CD4-positive, alpha-beta T cell treated with Interleukin-15 for 4 hours (primary cell): Measurements from ENCODE around the gene ZNF318.
"Not testable (repeated sequence)": the region's sequence is repeated elsewhere in the genome, so short reads cannot be mapped to it uniquely, and the experiment has no call there.

Source experiments
- DNase-seq: peaks from one replicate; pipeline ENCODE4 v3.0.0-alpha.2; 2020; ENCODE audit warnings: low spot score

ZNF318 gene

DNA sequence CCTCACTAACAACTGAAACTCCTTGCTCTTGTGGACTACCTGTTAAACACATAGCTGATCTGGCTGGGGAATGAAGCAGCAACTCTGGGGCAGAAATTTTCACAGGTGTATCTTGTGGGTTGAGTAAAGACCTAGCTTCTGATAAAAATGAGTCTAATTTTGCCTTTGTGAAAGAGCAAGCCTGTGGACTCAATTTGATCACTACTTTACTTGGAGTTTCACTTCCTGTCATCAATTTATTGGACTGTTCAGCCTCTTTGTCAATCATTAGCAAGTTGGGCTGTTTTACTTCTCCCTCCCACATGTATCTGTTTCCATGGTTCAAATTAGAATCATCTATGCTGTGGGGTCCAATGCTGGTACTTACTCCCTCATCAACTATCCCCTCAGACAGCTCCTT is 31.2 kb downstream of the ZNF318 start:
- no peak for DNase-seq

DNA sequence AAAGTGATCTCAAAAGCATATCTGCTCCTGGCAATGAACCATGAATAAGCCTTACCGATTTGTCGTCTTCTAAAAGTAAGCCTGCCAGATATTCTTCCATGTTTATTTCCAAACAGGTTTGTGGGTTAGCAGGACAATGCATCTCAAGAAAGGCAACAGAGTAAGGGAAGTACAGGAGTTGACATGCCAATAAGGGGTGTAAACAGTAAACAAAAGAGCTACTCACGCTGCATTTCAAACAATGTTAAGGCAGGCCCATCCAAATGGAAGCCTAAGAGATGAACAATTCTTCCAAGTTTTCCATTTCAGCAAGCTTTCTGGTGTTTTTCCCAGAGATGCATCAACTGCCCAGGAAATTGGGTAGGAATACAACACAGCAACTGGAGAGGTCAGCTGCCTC is 33.1 kb downstream of the ZNF318 start:
- DNase-seq = no peak

DNA sequence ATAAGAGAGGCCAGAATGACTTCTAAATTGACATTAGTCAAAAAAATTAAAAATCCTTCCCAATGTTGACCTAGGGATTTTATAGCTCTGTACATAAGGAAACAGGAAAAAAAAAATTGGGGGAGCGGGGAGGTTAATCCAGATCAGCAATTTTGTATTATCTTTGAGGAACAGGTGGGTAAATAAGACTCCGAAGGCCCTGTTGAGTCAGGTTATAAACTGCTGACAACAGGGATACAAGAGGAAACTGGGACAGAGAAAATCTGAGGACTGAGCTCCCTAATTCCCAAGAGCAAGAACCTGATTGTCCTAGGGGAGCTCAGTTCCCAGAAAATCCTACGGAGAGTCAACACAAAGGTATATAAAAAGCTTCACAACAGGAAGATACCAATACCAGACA is 34.0 kb downstream of the ZNF318 start:
- no peak for DNase-seq

DNA sequence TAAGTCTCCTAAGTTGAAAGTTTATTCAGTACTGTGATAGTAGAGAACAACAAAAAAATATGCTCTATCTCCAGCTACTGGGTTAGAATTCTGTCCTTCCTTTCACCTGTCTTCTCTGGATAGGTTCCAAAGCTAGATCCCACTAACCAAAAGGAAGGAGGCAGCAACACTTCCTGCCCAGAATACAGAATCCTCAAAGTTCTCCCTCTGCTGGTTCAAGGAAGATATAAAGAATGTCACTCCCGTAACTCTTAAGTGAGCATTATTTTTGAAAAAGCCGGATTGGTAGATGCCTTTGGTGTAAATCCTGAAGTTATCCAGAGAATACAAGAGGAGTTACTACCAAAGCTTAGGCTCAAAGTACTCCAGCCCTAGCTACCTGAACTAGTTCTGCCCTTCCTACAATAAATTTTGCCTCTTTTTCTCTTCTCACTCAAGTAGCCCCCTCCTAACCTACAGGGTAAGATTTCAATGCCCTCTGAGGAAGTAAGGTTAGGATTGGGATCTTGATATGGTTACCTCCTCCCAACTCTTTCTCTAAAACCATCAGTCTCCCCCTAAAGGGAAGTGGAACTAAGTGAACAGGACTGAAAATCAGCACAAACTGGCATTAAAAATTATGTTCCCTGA is 34.9 kb downstream of the ZNF318 start:
- peak; percentile 14 for DNase-seq

DNA sequence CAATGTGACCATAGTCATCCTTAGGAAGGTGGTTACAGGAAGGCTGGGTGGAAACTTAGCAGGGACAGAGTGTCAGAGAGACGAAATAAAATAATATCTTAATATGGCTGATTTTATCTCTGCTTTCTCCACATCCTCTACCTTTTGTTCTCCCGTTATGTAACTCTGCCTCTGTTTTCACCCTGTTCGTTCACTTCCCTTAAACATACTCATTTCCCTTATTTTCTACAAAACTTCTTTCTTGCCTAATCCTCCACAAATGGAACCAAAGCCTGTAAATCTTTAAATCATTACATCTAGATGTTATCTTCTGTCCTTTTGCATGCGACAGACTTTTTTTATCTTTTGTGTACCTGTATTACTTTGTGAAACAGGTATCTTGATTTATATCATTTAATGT is 37.6 kb downstream of the ZNF318 start:
- no peak for DNase-seq

DNA sequence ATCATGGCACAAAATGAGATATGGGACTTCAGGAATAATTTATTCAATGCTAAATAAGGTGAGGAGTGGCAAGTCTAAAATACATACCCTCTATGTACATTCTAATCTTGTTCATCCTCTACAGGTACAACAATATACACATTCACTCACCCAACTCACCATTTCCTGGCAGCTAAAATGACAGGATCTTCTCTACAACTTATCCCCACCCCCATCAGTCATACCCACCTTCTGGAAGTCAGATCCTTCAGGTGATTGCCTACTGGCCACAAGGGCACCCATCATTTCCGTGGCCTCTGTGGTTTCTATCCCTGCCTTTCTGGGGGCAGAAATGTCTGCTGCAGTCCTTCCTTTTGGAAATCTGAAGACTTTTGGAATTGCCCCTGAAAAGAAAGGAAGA is 38.0 kb downstream of the ZNF318 start:
- DNase-seq = no peak

DNA sequence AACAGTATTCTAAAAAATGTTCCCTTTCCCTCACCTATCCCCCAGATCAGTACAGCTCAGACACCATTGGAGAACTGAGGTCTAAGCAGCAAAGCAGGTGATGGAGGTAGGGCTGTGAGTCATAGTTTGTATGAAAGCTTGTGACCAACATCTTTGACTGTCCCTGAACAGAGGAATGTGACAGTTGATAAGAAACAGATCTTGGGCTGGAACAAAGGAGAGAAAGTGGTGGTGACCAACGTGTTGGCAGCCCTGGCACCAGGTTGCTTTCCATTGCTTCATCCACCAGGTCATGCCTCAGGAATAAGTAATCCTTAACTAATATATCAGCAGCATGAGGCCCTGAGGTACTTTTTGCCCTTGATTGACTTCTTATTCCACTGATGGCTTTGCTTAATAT is 40.9 kb downstream of the ZNF318 start:
- DNase-seq = no peak

DNA sequence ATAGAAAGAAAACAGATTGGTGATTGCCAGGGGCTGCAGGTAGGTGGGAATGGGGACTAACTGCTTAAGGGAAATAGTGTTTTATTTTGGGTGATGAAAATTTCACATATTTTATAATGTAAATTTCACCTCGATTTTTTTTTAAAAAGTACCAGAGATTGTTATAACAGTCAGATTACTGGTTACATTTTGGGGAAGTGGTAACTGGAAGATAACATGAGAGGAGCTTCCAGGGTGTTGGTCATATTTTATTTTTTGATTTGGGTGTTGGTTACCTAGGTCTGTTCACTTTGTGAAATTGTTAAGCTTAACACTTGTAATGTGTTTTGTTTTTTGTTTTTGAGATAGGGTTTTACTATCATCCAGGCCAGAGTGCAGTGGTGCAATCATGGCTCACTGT is 43.6 kb downstream of the ZNF318 start:
- DNase-seq = no peak

DNA sequence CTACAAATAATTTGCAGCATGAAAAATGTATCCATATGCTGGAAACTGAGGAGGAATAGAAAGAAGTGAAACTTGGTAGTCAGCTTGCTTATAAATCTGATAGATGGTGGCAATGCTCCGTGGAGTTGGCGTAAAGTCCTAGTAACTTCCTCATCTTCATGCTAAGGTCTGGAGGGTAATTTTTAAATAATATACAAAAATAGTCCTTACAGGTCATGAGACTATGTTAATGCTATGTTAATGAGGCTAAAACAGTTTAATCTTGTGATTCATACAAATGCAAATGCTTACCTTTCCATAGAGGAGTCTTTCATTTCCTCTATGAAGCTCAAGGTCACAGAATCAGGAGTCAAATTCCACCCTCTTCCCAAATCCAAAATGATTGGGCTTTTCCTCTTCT is 51.4 kb downstream of the ZNF318 start:
- no peak for DNase-seq

DNA sequence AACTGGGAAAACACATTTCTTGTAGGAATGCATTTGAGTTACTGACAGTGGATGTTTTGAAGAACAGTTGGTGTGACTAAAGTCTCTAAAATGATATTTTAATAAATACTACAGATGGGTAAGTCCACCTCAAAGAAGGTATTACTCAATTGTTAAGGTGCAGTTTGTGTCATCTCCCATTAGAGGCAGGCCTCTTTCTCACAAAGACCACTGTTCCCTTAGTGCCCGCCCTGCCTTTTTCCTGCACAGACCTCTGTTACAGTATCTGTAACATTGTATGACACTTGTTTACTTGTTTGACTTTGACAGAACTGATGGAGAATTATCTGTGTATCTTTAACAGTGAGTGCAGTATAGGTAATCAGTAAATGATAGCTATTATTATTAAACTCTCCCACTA is 55.6 kb downstream of the ZNF318 start:
- no peak for DNase-seq

DNA sequence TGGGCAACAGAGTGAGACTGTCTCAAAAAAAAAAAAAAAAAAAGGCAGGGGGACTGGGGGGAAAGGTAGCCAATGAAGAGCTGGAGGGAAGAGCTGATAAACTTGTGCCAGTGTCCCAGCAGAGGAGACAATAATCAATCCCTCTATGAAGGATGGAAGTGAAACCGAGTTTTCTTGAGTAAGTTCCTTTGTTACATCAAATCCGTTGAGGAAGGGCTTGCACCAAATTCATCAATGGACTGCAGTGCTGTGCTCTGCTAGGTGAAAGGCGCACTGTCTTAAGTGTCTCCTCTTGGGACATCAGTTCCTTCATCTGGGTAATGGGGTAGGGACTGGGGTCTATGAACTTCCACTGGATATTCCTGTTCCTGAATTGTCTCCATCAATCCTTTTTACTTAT is 57.8 kb downstream of the ZNF318 start:
- DNase-seq = no peak

DNA sequence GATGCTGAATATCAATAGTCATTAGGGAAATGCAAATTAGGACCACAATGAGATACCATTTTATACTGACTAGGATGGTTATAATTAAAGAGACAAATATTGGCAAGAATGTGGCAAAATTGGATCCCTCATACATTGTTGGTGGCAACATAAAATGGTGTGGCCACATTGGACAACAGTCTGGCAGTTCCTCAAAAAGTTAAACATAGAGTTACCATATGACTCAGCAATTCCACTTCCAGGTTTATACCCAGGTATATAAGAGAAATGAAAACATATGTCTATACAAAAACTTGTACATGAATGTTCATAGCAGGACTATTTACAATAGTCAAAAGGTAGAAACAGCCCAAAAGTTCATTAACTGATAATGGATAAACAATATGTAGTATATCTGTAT is 58.8 kb downstream of the ZNF318 start:
- no peak for DNase-seq

DNA sequence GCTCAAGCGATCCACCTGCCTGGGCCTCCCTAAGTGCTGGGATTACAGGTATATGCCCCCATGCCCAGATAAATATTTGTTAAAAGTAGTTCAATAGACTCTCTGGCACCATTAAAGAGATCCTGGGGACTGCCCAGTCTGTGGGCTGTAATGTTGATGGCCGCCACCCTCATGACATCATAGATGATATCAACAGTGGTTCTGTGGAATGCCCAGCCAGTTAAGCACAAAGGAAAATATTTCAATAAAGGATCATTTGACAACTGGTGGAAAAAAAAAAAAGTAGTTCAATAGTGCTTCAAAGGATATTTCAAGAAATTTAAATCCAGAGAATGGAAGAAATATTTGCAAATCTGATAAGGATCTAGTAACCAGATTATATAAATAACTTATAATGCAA is 59.3 kb downstream of the ZNF318 start:
- no peak for DNase-seq

DNA sequence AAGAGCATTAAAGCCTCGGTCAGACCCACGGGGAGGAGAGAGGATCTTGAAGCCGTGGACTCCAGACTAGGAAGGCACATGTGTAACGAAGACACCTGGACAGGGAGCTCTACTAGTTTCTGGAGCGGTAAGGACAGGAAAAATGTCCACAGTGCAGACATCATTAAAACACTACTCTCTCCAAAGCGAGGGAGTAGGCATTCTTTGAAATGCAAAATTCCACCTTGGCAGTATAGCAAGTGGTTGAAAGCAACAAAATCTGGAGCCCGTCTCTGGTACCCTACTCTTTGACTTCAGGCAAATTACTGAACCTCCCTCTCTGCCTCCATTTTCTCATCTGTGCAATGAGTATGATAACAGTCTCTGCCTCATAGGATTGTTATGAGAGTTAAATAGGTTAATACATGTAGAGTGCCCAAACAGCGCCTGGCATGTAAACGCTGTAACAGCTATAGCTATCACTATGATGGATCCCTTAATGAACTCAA is 60.4 kb downstream of the ZNF318 start:
- DNase-seq = no peak

DNA sequence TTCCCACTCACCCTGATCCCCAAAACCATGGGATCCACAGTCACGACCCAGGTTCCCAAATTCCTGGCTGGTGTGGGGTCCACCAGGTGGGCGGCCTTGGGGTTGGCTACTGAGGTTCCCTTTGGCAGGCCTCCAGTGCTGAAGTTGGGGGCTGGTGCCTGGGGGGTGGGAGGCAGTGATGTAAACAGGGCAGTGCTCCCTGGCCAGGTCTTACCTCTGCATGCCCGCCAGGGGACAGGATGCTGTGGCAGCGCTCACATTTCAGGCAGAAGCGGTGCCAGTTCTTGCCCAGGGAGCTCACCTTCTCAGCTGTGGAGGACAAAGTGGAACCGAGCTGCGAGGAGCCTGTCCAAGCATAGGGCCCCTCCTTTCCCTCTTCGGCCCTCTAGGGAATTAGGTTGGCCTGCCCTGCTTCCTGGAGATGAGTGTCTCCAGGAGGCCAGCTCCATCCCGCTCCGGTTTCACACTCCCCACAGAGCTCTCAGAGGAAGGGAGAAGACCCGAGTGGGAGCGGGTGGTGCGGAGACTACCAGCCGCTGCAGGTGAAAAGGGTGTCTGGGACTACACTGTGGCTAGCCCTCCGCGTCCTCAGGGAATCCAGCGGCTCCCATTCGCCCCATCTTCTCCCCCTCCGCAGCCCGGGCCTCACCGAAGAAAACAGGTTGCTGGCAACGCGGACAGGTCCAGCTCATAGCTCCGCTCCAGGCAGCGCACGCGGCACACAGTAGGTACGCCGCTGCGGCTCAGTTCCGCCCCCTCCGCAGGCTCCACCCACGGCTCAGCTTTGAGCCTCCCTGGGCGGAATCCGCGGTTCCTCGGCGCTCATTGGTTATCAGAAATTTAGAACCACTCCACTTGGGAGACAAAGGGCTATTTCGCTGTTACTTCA is 61.1 kb downstream of the ZNF318 start, which contains the start of gene CRIP3:
Gene CRIP3 (minus strand): TSS at position 726 of the 889 bp plus-strand sequence. CDS start 34 bp downstream, at position 692.
- peak; percentile 35 for DNase-seq

DNA sequence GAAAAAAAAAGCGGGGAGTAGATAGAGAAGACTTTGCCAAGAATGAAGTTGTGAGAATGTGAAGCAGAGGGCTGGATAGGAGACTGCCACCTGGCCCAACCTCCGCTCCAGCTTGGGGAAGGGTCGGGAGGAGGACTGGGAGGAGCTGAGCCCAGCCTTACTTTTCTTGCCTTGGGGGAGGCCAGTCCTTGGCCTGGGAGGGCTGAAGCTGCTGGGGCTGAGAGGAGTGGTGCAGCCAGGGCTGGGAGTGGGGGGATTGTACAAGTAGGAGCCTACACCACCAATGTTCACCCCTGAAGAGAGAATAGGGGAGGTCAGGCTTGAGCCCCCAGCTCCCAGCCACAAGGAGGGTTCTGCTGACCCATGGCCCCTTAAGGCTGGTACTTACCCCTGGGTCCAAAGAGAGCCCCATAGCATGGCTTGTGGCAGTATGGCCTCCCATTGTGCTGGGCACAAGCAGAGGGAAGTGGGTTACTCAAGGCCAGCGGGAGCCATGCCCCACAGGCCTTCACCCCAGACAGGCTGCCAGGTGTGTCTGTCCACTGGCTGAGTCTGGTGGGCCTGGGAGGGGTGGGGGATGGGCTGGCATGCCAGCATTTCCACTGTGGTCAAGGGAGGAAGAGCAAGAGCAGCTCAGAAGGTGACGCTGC is 61.9 kb downstream of the ZNF318 start:
- no peak for DNase-seq

DNA sequence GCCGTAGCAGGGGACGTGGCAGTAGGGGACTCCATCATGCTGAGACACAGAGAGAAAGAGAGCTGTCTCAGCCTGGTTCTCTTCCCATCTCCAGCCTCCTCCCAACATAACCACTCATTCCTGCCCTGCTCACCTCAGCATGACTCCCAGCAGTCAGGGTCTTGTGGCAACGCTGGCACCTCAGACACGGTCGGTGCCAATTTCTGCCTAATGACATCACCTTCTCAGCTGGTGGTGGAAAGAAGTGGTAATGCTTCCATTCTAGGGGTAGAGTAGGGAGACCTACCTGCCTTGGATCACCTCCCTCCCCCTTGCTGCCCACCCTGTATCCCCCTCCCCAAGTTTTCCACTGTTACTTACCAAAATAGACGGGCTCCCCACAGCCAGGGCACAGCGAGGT is 63.4 kb downstream of the ZNF318 start:
- DNase-seq = no peak

DNA sequence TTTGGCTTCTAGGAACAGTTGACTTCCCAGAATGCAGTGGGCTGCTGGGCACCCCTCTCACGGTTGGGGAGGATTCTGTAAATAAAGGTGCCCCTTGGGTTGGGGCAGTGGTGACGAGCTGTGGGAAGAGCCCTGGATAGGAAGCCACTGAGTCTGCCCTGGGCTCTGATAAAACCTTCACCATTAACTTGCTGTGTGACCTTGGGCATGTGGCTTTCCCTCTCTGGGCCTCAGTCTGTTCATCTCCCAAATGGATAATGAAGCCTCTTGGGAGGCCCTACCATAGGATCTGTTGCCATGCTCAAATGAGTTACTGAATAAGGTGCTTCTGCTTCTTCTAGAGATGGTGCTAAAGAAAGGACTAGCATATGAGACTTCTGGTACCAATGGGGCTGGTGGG is 64.6 kb downstream of the ZNF318 start:
- DNase-seq = no peak

DNA sequence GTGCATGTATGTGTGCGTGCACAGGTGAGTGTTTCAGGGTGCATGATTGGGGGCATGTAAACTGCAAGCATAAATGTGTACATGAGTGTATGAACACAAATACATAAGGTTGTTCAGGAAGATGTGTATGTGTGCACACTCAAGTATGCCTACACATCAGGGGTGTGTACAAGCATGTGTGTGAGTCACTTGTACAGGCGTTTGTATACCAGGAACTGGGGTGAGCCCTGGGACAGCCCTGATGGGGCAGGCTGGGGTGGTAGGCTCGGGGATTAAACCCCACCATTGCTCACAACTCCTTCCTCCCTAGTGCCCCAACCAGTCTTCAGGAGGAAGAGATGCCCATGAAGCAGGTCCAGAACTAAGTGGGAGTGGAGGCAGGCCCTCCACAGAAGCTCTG is 65.1 kb downstream of the ZNF318 start:
- no peak for DNase-seq

DNA sequence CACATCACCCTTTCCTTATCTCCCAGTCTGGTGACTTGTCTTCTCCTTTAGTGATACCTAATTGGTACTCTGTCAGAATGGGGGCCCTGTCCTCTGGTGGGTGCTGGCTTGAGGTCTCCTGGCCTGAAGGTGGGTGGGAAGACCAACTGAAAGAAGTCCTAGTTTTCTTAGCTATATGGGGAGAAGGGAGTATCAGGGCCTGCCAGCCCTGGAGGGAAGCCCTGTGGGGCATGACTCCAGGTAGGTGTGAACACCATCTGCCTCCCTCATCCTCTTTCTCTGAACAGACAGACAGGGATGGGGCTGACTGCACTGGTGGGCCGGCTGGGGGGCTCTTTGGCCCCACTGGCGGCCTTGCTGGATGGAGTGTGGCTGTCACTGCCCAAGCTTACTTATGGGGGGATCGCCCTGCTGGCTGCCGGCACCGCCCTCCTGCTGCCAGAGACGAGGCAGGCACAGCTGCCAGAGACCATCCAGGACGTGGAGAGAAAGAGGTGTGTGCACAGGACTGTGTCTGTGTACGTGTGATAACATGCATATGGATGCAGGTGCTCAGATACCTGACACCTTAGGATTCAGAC is 65.6 kb downstream of the ZNF318 start:
- DNase-seq = no peak

DNA sequence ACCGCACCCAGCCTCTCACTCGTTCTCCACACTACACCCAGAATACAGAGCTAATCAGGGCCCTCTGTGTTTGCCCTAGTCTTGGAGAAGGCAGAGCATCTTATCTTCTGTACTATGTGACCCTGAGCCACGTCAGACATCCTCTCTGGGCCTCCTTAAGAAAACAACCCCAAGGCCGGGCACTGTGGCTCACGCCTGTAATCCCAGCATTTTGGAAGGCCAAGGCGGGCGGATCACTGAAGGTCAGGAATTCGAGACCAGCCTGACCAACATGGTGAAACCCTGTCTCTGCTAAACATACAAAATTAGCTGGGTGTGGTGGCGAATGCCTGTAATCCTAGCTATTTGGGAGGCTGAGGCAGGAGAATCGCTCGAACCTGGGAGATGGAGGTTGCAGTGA is 66.4 kb downstream of the ZNF318 start:
- not testable (repeated sequence) for DNase-seq

DNA sequence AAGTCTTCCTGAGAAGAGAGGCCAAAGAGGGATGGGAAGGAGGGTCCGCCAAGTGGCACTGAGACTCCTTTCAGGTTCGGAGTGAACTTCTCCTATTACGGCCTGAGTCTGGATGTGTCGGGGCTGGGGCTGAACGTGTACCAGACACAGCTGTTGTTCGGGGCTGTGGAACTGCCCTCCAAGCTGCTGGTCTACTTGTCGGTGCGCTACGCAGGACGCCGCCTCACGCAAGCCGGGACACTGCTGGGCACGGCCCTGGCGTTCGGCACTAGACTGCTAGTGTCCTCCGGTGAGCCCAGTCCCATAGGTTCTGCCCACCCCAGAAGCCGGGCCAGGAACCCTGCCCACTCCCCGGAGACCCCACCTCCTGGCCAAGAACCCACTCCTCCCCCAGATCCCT is 67.3 kb downstream of the ZNF318 start:
- no peak for DNase-seq
